Stimulated activated memory B cell treated with anti-CD40 and anti-IgM and Interleukin-4, amounts not matched to agents 10 μg/mL and 1 μg/mL and 100 μg/mL, for 72 hours (primary cell): ENCODE measurements around the gene POLK.
"Not testable (repeated sequence)": the region's sequence is repeated elsewhere in the genome, so short reads cannot be mapped to it uniquely, and the experiment has no call there.

Source experiments
- ATAC-seq: fragments of 150-1000 bp; cut with Tn5 transposase; 2 replicates; pipeline ENCODE4 v1.10.0; 2021
- H3K27ac Mint-ChIP-seq: one replicate; pipeline ENCODE4 v1.8.0; 2022; ENCODE audit warnings: mild to moderate bottlenecking, mixed read lengths
- H3K27me3 Mint-ChIP-seq: one replicate; pipeline ENCODE4 v1.8.0; 2022; ENCODE audit warnings: mixed read lengths
- H3K36me3 Mint-ChIP-seq: one replicate; pipeline ENCODE4 v1.8.0; 2022; ENCODE audit warnings: mixed read lengths
- H3K4me1 Mint-ChIP-seq: one replicate; pipeline ENCODE4 v1.8.0; 2022; ENCODE audit warnings: mixed read lengths
- H3K4me3 Mint-ChIP-seq: one replicate; pipeline ENCODE4 v1.8.0; 2022; ENCODE audit warnings: mild to moderate bottlenecking, moderate library complexity, mixed read lengths
- H3K9me3 Mint-ChIP-seq: one replicate; pipeline ENCODE4 v1.8.0; 2022; ENCODE audit warnings: mixed read lengths

The POLK gene

GRCh38 chr5:75496026-75496425 lies 15.7 kb upstream of the POLK start:
- H3K36me3 Mint-ChIP-seq = peaks cover 79% of the 10 kb centered on the region
- H3K27ac Mint-ChIP-seq = no peak overlapping the region
- H3K27me3 Mint-ChIP-seq = no peaks in the 10 kb centered on the region
- no peaks in the 10 kb centered on the region for H3K9me3 Mint-ChIP-seq
- ATAC-seq = no peak
- H3K4me3 Mint-ChIP-seq = no peak overlapping the region
- H3K4me1 Mint-ChIP-seq = peaks cover 31% of the 10 kb centered on the region

- no peak for ATAC-seq
- peaks cover 35% of the 10 kb centered on the region for H3K4me1 Mint-ChIP-seq
- peaks cover 68% of the 10 kb centered on the region for H3K36me3 Mint-ChIP-seq
- H3K4me3 Mint-ChIP-seq = no peak overlapping the region
- H3K27me3 Mint-ChIP-seq = no peaks in the 10 kb centered on the region
- no peak overlapping the region for H3K27ac Mint-ChIP-seq
- H3K9me3 Mint-ChIP-seq = no peaks in the 10 kb centered on the region
These were observed 13.4 kb upstream of the POLK start for GRCh38 chr5:75498208-75498777.

GRCh38 chr5:75498875-75499274 lies 12.8 kb upstream of the POLK start:
- peaks cover 68% of the 10 kb centered on the region for H3K36me3 Mint-ChIP-seq
- not testable (repeated sequence) for ATAC-seq, H3K27me3 Mint-ChIP-seq, H3K4me3 Mint-ChIP-seq, H3K27ac Mint-ChIP-seq, H3K9me3 Mint-ChIP-seq
- peaks cover 30% of the 10 kb centered on the region for H3K4me1 Mint-ChIP-seq

GRCh38 chr5:75505112-75505511 lies 6.6 kb upstream of the POLK start:
- not testable (repeated sequence) for H3K27ac Mint-ChIP-seq, H3K4me3 Mint-ChIP-seq, H3K27me3 Mint-ChIP-seq, ATAC-seq, H3K9me3 Mint-ChIP-seq
- H3K36me3 Mint-ChIP-seq = peaks cover 47% of the 10 kb centered on the region
- H3K4me1 Mint-ChIP-seq = peaks cover 47% of the 10 kb centered on the region

- no peak for ATAC-seq
- no peaks in the 10 kb centered on the region for H3K9me3 Mint-ChIP-seq
- no peaks in the 10 kb centered on the region for H3K27me3 Mint-ChIP-seq
- no peak overlapping the region for H3K4me3 Mint-ChIP-seq
- H3K27ac Mint-ChIP-seq = no peak overlapping the region
- H3K4me1 Mint-ChIP-seq = peaks cover 47% of the 10 kb centered on the region
- H3K36me3 Mint-ChIP-seq = peaks cover 29% of the 10 kb centered on the region
These were observed 3.9 kb upstream of the POLK start for GRCh38 chr5:75507841-75508240.

GRCh38 chr5:75509546-75509945 lies 2.1 kb upstream of the POLK start:
- Mint-ChIP-seq H3K27me3 (no peaks in the 10 kb centered on the region), H3K9me3 (no peaks in the 10 kb centered on the region), H3K4me1 (peaks cover 61% of the 10 kb centered on the region), H3K4me3 (peak overlapping the region; percentile 96), H3K36me3 (peaks cover 20% of the 10 kb centered on the region), H3K27ac (no peak overlapping the region)
- no peak for ATAC-seq

DNA sequence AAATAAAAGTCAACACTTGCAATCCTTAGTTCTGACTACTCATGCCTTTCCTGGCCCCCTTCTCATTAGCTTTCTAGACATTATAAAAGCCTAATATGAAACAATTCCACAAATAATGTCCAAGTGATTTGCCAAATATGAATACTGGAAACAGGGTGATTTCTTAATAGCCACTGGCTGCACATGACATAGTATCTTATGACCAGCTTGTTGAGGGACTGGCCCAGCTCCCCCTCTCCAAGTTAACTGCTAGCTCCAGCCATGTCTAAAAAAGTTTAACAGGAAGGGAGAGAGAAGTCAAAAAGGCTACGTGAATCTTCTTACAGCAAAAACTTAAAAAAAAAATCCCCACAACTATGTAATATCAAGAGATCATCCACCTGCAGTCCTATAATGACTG lies 1.7 kb upstream of the POLK start:
- Mint-ChIP-seq H3K36me3 (peaks cover 16% of the 10 kb centered on the region), H3K27me3 (no peaks in the 10 kb centered on the region), H3K4me1 (peaks cover 60% of the 10 kb centered on the region), H3K4me3 (peak overlapping the region; percentile 96), H3K9me3 (no peaks in the 10 kb centered on the region), H3K27ac (peak overlapping the region; percentile 92)
- no peak for ATAC-seq

GRCh38 chr5:75510417-75510835 lies 1.3 kb upstream of the POLK start:
- Mint-ChIP-seq H3K9me3 (no peaks in the 10 kb centered on the region), H3K4me1 (peaks cover 58% of the 10 kb centered on the region), H3K36me3 (peaks cover 12% of the 10 kb centered on the region), H3K4me3 (peak overlapping the region; percentile 96), H3K27me3 (no peaks in the 10 kb centered on the region), H3K27ac (peak overlapping the region; percentile 92)
- ATAC-seq = no peak

- Mint-ChIP-seq H3K9me3 (no peaks in the 10 kb centered on the region), H3K27ac (peak overlapping the region; percentile 92), H3K27me3 (no peaks in the 10 kb centered on the region), H3K4me1 (peaks cover 63% of the 10 kb centered on the region), H3K4me3 (peak overlapping the region; percentile 96), H3K36me3 (peaks cover 12% of the 10 kb centered on the region)
- ATAC-seq = peak; percentile 68
These were observed 756 bp upstream of the POLK start for GRCh38 chr5:75510836-75511434.

DNA sequence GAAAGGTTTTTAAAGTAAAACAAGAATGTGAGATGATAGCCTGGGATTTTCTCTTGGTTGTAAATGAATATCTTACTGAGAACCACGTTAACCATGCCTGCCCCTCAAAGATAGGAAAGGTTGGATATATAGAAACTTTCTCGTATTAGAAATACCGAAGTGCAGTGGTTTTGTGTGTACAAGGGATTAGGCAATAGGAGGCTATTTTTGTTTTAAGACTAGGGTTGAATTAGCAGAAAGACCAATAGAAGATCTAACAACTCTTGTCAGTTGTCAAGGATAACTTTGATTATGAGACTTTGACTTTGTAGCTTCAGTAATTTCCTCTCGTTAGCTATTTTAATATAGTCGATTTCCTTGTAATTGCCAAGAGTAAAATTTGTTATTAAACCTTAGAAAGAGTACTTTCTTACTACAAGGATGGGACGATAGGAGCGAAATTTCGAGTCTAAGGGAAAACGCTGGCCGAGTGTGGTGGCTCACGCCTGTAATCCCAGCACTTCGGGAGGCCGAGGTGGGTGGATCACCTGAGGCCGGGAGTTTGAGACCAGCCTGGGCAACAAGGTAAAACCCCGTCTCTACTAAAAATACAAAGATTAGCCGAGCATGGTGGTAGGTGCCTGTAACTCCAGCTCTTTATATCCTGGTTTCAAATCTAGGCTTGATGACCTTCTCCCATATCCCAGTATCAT lies 838 bp downstream of the POLK start:
- Mint-ChIP-seq H3K4me3 (peak overlapping the region; percentile 96), H3K27me3 (no peaks in the 10 kb centered on the region), H3K4me1 (peaks cover 70% of the 10 kb centered on the region), H3K27ac (peak overlapping the region; percentile 92), H3K36me3 (peaks cover 9% of the 10 kb centered on the region), H3K9me3 (no peaks in the 10 kb centered on the region)
- no peak for ATAC-seq

DNA sequence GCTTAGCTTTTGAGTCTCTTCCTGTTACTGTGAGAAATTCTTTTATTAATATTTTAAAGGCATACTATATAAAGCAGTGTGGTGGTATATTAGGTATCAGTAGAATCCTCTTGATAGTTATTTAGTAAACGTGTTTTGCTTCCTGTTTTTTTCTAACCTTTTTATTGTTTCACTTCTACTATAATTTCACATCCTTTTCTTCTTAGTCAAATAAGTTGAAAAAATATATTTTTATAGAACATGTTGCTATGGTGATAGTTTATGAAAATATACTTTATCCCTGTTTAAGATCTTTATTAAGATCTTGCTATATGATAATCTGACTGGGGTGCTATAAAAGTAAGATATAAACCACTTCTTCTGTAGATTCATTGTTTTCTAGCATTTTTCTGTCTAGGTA lies 2.1 kb downstream of the POLK start:
- Mint-ChIP-seq H3K9me3 (no peaks in the 10 kb centered on the region), H3K27ac (peak overlapping the region; percentile 68), H3K36me3 (peaks cover 15% of the 10 kb centered on the region), H3K4me3 (peak overlapping the region; percentile 15), H3K4me1 (peaks cover 71% of the 10 kb centered on the region), H3K27me3 (no peaks in the 10 kb centered on the region)
- ATAC-seq = no peak

DNA sequence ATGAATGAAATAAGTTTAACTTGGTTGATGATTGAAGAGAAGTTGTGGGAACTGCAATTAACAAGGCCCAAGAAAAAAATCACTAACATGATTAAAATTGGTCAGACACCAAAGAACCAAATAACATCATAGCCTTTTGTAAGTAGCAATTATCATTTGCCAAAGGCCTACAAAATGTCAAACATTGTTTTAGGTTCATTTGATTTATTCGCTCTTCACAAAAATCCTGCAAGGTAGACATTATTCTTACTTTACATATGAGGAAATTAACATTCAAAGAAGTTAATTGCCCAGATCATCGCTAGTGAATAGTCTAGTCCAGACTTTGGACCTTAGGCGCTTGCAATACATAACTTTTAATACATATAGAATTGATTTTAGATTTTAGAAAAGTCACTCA lies 2.6 kb downstream of the POLK start:
- Mint-ChIP-seq H3K4me3 (peak overlapping the region; percentile 15), H3K36me3 (peaks cover 18% of the 10 kb centered on the region), H3K27ac (peak overlapping the region; percentile 68), H3K9me3 (peaks cover 2% of the 10 kb centered on the region), H3K27me3 (no peaks in the 10 kb centered on the region), H3K4me1 (peaks cover 74% of the 10 kb centered on the region)
- no peak for ATAC-seq

DNA sequence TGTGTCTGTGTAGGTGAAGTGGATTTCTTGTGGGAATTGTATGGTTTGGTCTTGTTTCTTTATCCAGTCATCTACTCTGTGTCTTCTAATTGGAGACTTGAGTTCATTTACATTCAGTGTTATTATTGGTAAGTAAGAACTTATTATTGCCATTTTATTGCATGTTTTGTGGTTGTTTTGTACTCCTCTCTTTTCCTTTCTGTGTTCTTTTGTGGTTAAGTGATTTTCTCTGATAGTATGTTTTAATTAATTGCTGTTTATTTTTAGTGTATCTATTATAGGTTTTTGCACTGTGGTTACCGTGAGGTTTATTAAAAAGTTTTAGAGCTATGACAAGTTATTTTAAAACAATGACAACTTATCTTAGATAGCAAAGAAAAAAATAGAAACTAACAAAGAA lies 8.1 kb downstream of the POLK start:
- H3K4me3 Mint-ChIP-seq = no peak overlapping the region
- H3K27me3 Mint-ChIP-seq = no peaks in the 10 kb centered on the region
- H3K9me3 Mint-ChIP-seq = peaks cover 10% of the 10 kb centered on the region
- no peak overlapping the region for H3K27ac Mint-ChIP-seq
- peaks cover 60% of the 10 kb centered on the region for H3K4me1 Mint-ChIP-seq
- H3K36me3 Mint-ChIP-seq = peaks cover 49% of the 10 kb centered on the region
- ATAC-seq = no peak

DNA sequence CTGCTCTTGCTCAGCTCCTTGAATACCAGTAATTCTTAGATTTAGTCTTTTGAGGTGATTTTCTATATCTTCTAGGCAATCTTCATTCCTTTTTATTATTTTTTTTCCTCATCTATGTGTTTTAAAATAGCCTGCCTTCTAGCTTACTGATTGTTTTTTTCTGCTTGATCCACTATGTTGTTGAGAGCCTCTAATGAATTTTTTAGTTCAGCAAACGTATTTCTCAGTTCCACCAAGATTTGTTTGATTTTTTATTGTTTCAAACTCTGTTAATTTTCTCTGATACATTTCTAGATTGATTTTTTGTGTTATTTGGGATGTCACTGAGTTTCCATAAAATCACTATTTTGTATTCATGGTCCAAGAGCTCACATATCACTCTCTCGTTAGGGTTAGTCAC lies 9.5 kb downstream of the POLK start:
- Mint-ChIP-seq H3K27me3 (no peaks in the 10 kb centered on the region), H3K4me3 (no peak overlapping the region), H3K9me3 (peaks cover 10% of the 10 kb centered on the region), H3K27ac (no peak overlapping the region), H3K36me3 (peaks cover 49% of the 10 kb centered on the region), H3K4me1 (peaks cover 64% of the 10 kb centered on the region)
- ATAC-seq = no peak

- H3K4me1 Mint-ChIP-seq = peaks cover 67% of the 10 kb centered on the region
- ATAC-seq = no peak
- H3K36me3 Mint-ChIP-seq = peaks cover 49% of the 10 kb centered on the region
- H3K27me3 Mint-ChIP-seq = no peaks in the 10 kb centered on the region
- peaks cover 10% of the 10 kb centered on the region for H3K9me3 Mint-ChIP-seq
- H3K4me3 Mint-ChIP-seq = no peak overlapping the region
- H3K27ac Mint-ChIP-seq = peak overlapping the region; percentile 32
These were observed 10.3 kb downstream of the POLK start for GRCh38 chr5:75522025-75522424.

GRCh38 chr5:75522542-75522941 lies 10.9 kb downstream of the POLK start:
- Mint-ChIP-seq H3K9me3 (peaks cover 10% of the 10 kb centered on the region), H3K4me3 (no peak overlapping the region), H3K4me1 (peaks cover 62% of the 10 kb centered on the region), H3K27ac (no peak overlapping the region), H3K27me3 (no peaks in the 10 kb centered on the region), H3K36me3 (peaks cover 47% of the 10 kb centered on the region)
- no peak for ATAC-seq
